Panc1 (cell line): ENCODE results near the gene USP28. TPM values are rescaled to one million over a fixed set of nuclear protein-coding genes. Genes with fewer than 3 reads are reported as not detected.

Experiments used
- ATAC-seq: fragments of 200-7000 bp; cut with Tn5 transposase; 2 replicates; pipeline ENCODE4 v1.9.1; 2020; ENCODE audit warnings: mild to moderate bottlenecking, moderate library complexity
- BruUV-seq: library from RNA; stranded (reverse); fragments of 400-500 nt; replicated peaks from 2 replicates; lab custom pipeline; 2021; lab: Mats Ljungman, UMichigan
- CTCF ChIA-PET: fragments of 300-600 bp; sonication (Branson Sonifier 250); formaldehyde crosslinking; loops from one replicate; lab custom pipeline; 2022; ENCODE audit warnings: antibody characterized with exemption; lab: Charles Lee
- POLR2A ChIA-PET: fragments of 300-600 bp; sonication (Branson Sonifier 250); formaldehyde crosslinking; loops from one replicate; lab custom pipeline; 2022; ENCODE audit warnings: antibody characterized with exemption; lab: Charles Lee
- DNase-seq: peaks from one replicate; pipeline ENCODE4 v3.0.0-alpha.2; 2010; ENCODE audit warnings: low read depth, low spot score
- H3K27ac ChIP-seq: 2 replicates; pipeline ENCODE4 v1.5.1; 2011; ENCODE audit warnings: mild to moderate bottlenecking, low read length, inconsistent platforms
- H3K27me3 ChIP-seq: fragments of 200-500 bp; sonication (Bioruptor generic); 2 replicates; pipeline ENCODE4 v1.6.0; 2014; ENCODE audit warnings: low read length, inconsistent platforms; ENCODE audit not compliant: control insufficient read depth, insufficient read depth
- H3K36me3 ChIP-seq: fragments of 200-500 bp; sonication (Bioruptor generic); 2 replicates; pipeline ENCODE4 v1.5.1; 2014; ENCODE audit warnings: inconsistent platforms, mild to moderate bottlenecking, low read length, moderate library complexity; ENCODE audit not compliant: control insufficient read depth, insufficient read depth
- H3K4me1 ChIP-seq: 2 replicates; pipeline ENCODE4 v1.5.1; 2011; ENCODE audit warnings: inconsistent platforms, mild to moderate bottlenecking, low read length, moderate library complexity; ENCODE audit not compliant: control insufficient read depth, insufficient read depth
- H3K4me3 ChIP-seq, 2 experiments: 2 replicates each; pipeline ENCODE4 v1.5.1; 2011 to 2012; ENCODE audit warnings: low read depth in 2 of 2, low read length in 2 of 2, mild to moderate bottlenecking in 2 of 2, inconsistent platforms in 1 of 2, moderate library complexity in 1 of 2
- H3K9me3 ChIP-seq: fragments of 200-500 bp; sonication (Bioruptor generic); 2 replicates; pipeline ENCODE4 v1.5.1; 2014; ENCODE audit warnings: low read depth, mild to moderate bottlenecking, inconsistent platforms, low read length, moderate library complexity; ENCODE audit not compliant: control insufficient read depth, insufficient read depth
- POLR2AphosphoS5 ChIP-seq: IDR thresholded peaks from 2 replicates; pipeline ENCODE4 v1.6.1; 2012; ENCODE audit warnings: mild to moderate bottlenecking, low read depth, low read length, moderate library complexity
- SIN3A ChIP-seq: IDR thresholded peaks from 2 replicates; pipeline ENCODE4 v1.6.1; 2012; ENCODE audit warnings: low read depth, mild to moderate bottlenecking, low read length, moderate library complexity, borderline replicate concordance; ENCODE audit not compliant: insufficient read depth
- TCF7L2 ChIP-seq: IDR thresholded peaks from 2 replicates; pipeline ENCODE4 v1.6.1; 2011; ENCODE audit warnings: mild to moderate bottlenecking, low read depth, low read length, inconsistent platforms
- in situ Hi-C: cut with HindIII; loops from 2 replicates; pipeline ENCODE4 v1.10.0; 2016; ENCODE audit warnings: low sequenced_read_pairs, low pct_unique_long_range_greater_than_20kb
- intact Hi-C: fragments of 100-400 bp; cut with micrococcal nuclease; formaldehyde crosslinking; loops from one replicate; pipeline ENCODE4 v1.10.0; 2022; ENCODE audit not compliant: unreplicated experiment
- total RNA-seq: library from RNA; stranded (reverse); gene quantifications from one replicate; pipeline ENCODE4 v1.2.1, GENCODE V29; 2021; ENCODE audit not compliant: unreplicated experiment
- TF ChIP-seq, protein P1 (sequence below), 2 experiments: IDR thresholded peaks; 2 replicates each; pipeline ENCODE4 v1.6.1; 2011 to 2012; ENCODE audit warnings: low read depth in 2 of 2, control low read depth in 1 of 2, low read length in 1 of 2, mild to moderate bottlenecking in 1 of 2, moderate library complexity in 1 of 2; ENCODE audit not compliant: insufficient read depth in 1 of 2
- TF ChIP-seq, protein P2 (sequence below): fragments of 450-650 bp; IDR thresholded peaks from 2 replicates; pipeline ENCODE4 v1.5.1; 2017; ENCODE audit warnings: mild to moderate bottlenecking

Gene USP28
- total RNA-seq, 1 experiment from 2014 or later: 52.3 TPM

DNA sequence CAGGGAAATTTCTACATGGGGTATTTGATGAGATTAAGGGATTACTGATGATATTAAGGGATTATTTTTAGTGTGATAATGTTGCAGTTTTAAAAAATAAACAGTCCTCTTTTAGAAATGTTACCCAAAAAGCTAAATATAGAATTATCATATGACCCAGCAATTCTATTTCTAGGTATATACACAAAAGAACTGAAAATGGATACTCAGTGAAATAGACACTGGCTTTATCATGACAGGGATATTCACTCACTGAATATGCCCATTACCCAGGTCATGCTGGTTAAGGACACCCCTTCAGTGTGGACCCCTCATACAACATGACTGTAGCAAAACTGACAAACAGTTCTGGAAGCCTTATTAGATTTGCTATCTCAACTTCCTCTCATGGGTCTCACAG lies 27.8 kb downstream of the USP28 start:
- ChIA-PET POLR2A (no interaction called here), CTCF (no interaction called here)
- in situ Hi-C loops: no loop called here
- Histone ChIP-seq H3K4me3 (no peak overlapping the region), H3K9me3 (no peaks in the 10 kb centered on the region), H3K27me3 (no peaks in the 10 kb centered on the region), H3K4me1 (no peaks in the 10 kb centered on the region), H3K27ac (no peak overlapping the region), H3K36me3 (no peaks in the 10 kb centered on the region)
- TF ChIP-seq POLR2AphosphoS5 (no peak), TCF7L2 (no peak), SIN3A (no peak)
- TF ChIP-seq, protein P1, sequence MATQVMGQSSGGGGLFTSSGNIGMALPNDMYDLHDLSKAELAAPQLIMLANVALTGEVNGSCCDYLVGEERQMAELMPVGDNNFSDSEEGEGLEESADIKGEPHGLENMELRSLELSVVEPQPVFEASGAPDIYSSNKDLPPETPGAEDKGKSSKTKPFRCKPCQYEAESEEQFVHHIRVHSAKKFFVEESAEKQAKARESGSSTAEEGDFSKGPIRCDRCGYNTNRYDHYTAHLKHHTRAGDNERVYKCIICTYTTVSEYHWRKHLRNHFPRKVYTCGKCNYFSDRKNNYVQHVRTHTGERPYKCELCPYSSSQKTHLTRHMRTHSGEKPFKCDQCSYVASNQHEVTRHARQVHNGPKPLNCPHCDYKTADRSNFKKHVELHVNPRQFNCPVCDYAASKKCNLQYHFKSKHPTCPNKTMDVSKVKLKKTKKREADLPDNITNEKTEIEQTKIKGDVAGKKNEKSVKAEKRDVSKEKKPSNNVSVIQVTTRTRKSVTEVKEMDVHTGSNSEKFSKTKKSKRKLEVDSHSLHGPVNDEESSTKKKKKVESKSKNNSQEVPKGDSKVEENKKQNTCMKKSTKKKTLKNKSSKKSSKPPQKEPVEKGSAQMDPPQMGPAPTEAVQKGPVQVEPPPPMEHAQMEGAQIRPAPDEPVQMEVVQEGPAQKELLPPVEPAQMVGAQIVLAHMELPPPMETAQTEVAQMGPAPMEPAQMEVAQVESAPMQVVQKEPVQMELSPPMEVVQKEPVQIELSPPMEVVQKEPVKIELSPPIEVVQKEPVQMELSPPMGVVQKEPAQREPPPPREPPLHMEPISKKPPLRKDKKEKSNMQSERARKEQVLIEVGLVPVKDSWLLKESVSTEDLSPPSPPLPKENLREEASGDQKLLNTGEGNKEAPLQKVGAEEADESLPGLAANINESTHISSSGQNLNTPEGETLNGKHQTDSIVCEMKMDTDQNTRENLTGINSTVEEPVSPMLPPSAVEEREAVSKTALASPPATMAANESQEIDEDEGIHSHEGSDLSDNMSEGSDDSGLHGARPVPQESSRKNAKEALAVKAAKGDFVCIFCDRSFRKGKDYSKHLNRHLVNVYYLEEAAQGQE (IDR thresholded peaks at IDR 0.05; ENCODE audit: insufficient read depth in 1 of 2, low read depth in 2 of 2, low read length in 1 of 2): no peak
- TF ChIP-seq, protein P2, sequence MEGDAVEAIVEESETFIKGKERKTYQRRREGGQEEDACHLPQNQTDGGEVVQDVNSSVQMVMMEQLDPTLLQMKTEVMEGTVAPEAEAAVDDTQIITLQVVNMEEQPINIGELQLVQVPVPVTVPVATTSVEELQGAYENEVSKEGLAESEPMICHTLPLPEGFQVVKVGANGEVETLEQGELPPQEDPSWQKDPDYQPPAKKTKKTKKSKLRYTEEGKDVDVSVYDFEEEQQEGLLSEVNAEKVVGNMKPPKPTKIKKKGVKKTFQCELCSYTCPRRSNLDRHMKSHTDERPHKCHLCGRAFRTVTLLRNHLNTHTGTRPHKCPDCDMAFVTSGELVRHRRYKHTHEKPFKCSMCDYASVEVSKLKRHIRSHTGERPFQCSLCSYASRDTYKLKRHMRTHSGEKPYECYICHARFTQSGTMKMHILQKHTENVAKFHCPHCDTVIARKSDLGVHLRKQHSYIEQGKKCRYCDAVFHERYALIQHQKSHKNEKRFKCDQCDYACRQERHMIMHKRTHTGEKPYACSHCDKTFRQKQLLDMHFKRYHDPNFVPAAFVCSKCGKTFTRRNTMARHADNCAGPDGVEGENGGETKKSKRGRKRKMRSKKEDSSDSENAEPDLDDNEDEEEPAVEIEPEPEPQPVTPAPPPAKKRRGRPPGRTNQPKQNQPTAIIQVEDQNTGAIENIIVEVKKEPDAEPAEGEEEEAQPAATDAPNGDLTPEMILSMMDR: no peak
- no peak for DNase-seq
- intact Hi-C loops: no loop called here
- ATAC-seq: no peak
- no TSS peak for BruUV-seq

DNA sequence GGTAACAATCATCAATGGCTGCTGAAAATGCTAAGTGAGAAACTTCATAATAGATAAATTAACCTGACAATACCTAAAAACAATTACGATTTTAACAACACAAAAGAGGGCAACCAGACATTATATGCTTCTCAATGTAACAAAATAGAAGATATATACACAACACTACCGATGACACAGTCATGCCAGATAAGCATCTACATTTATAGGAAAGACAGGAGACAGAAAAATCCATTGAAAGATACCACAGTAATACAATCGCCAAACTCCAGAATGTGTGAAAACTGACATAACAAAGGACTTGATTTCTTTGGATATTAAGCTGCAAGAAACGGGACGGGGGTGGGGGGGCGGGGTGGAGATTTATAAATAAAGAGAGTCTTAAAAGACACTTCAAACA lies 28.3 kb downstream of the USP28 start:
- H3K4me3 ChIP-seq: no peak overlapping the region
- in situ Hi-C loops (no loop called here), intact Hi-C loops (no loop called here)
- no peaks in the 10 kb centered on the region for H3K36me3 ChIP-seq
- no peaks in the 10 kb centered on the region for H3K9me3 ChIP-seq
- no TSS peak for BruUV-seq
- TF ChIP-seq SIN3A (no peak), TCF7L2 (no peak), POLR2AphosphoS5 (no peak)
- TF ChIP-seq, protein P1 (IDR thresholded peaks at IDR 0.05; ENCODE audit: insufficient read depth in 1 of 2, low read depth in 2 of 2, low read length in 1 of 2): no peak
- TF ChIP-seq, protein P2: no peak
- ATAC-seq (no peak), DNase-seq (no peak)
- H3K27ac ChIP-seq: no peak overlapping the region
- H3K27me3 ChIP-seq: no peaks in the 10 kb centered on the region
- POLR2A ChIA-PET: no interaction called here
- CTCF ChIA-PET: no interaction called here
- H3K4me1 ChIP-seq: no peaks in the 10 kb centered on the region
